Bronchial epithelial cell (primary cell): Measurements from ENCODE around the gene TUBB4B. TPM values are rescaled to one million over a fixed set of nuclear protein-coding genes. Genes with fewer than 3 reads are reported as not detected.
A peak's percentile ranks its signal among the peaks of the same experiment; 100 is the strongest.

Experiments
- DNase-seq: peaks from one replicate; pipeline ENCODE4 v3.0.0-alpha.2; 2010; ENCODE audit warnings: low read depth
- FAIRE-seq: peaks from 2 replicates; lab custom pipeline; 2011; peaks lifted over from hg19 to GRCh38; lab: Jason Lieb, UNC
- H3K27me3 ChIP-seq: 2 replicates; pipeline ENCODE4 v1.5.1; 2011; ENCODE audit warnings: low read length; ENCODE audit not compliant: control insufficient read depth, insufficient read depth
- H3K36me3 ChIP-seq: 2 replicates; pipeline ENCODE4 v1.5.1; 2011; ENCODE audit warnings: low read length; ENCODE audit not compliant: control insufficient read depth, insufficient read depth
- H3K4me3 ChIP-seq: 2 replicates; pipeline ENCODE4 v1.5.1; 2011; ENCODE audit warnings: mild to moderate bottlenecking, low read depth, low read length, control low read depth
- CTCF ChIP-seq: IDR thresholded peaks from 2 replicates; pipeline ENCODE4 v1.5.1; 2011; ENCODE audit warnings: mild to moderate bottlenecking, moderate library complexity, low read length, control low read depth, inconsistent platforms; ENCODE audit not compliant: insufficient read depth, severe bottlenecking
- total RNA-seq: library from RNA; depleted of rRNA; stranded (reverse); fragments of >200 nt; gene quantifications from 2 replicates; pipeline ENCODE4 v1.2.1, GENCODE V29; 2014

Gene TUBB4B
- total RNA-seq, 1 donor from 2014 or later, result 82.7 TPM

GRCh38 chr9:137218754-137219271, 22.3 kb upstream of the TUBB4B start:
- DNase-seq, result peak; percentile 42
- FAIRE-seq, result no peak
- TF ChIP-seq CTCF, result no peak
- H3K36me3 ChIP-seq, result peaks cover 4% of the 10 kb centered on the region
- no peak overlapping the region for H3K4me3 ChIP-seq
- no peaks in the 10 kb centered on the region for H3K27me3 ChIP-seq

- H3K4me3 ChIP-seq, result no peak overlapping the region
- DNase-seq (no peak), FAIRE-seq (no peak)
- no peaks in the 10 kb centered on the region for H3K27me3 ChIP-seq
- peaks cover 4% of the 10 kb centered on the region for H3K36me3 ChIP-seq
- TF ChIP-seq CTCF, result no peak
These were observed 21.2 kb upstream of the TUBB4B start for GRCh38 chr9:137219757-137220316.

GRCh38 chr9:137220317-137221094, 20.6 kb upstream of the TUBB4B start:
- no peak for FAIRE-seq
- Histone ChIP-seq H3K36me3 (peaks cover 4% of the 10 kb centered on the region), H3K4me3 (no peak overlapping the region), H3K27me3 (no peaks in the 10 kb centered on the region)
- TF ChIP-seq CTCF, result no peak
- no peak for DNase-seq

GRCh38 chr9:137221095-137221505, 20.0 kb upstream of the TUBB4B start:
- Histone ChIP-seq H3K4me3 (no peak overlapping the region), H3K36me3 (peaks cover 4% of the 10 kb centered on the region), H3K27me3 (no peaks in the 10 kb centered on the region)
- DNase-seq, result no peak
- TF ChIP-seq CTCF, result no peak
- FAIRE-seq, result no peak

- Histone ChIP-seq H3K4me3 (peak overlapping the region; percentile 22), H3K36me3 (no peaks in the 10 kb centered on the region), H3K27me3 (no peaks in the 10 kb centered on the region)
- FAIRE-seq (no peak), DNase-seq (no peak)
- no peak for TF ChIP-seq CTCF
These were observed 19.5 kb upstream of the TUBB4B start for GRCh38 chr9:137221506-137222111.
